Choroid plexus epithelial cell (primary cell): ENCODE measurements around the gene MAP7.

Experiments
- DNase-seq: peaks from one replicate; pipeline ENCODE4 v3.0.0-alpha.2; 2010; ENCODE audit warnings: low read depth
- H3K4me3 ChIP-seq: 2 replicates; pipeline ENCODE4 v1.5.1; 2011; ENCODE audit warnings: low read depth, mild to moderate bottlenecking, control low read depth, low read length, moderate library complexity
- CTCF ChIP-seq: conservative IDR thresholded peaks from 2 replicates; pipeline ENCODE4 v1.5.1; 2011; ENCODE audit warnings: low read depth, mild to moderate bottlenecking, control low read depth, inconsistent platforms, low read length, moderate library complexity

Gene MAP7

DNA sequence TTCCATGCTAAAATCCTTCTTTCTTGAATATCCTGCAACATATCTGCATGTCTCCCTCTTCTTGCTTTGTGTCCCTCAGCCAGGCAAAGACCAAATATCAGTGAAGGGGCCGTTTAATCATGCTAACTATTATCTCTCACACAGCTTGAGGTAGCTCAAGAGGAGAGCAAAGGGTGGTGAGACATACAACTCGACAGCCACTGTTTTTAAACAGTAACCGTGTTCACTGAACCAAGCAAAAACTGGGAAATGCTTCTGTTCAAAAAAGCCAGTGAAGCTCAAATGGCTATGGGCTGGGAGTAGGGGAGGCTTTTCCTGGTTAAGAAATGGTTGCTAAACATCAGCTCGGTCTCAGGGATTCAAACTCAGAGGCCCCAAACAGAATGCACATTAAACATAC, 83.4 kb downstream of the MAP7 start:
- DNase-seq: no peak
- no peak for TF ChIP-seq CTCF
- no peak overlapping the region for H3K4me3 ChIP-seq

DNA sequence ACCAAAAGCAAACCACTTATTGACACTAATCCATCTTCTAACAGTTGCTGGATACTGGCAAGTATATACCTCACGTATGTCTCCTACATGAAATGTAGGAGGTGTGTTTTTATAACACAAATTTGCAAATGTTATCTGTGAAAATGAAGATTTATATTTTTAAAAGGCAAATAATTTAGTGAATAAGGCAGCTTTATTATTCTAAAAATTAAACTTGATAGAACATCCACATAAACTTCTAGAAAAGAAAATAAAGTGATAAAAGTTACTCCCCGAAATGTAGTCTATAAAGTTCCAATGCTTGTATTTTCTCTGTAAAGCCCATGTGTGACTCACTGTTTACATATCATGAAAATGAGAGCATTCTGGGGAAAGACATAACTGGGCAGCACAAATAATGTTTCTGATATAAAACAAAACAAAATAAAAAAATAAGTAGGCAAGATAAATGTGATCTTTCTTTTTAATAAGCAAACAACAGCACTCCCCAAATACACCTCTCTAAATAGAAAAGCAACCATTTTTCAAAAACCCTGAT, 84.4 kb downstream of the MAP7 start:
- DNase-seq: peak; percentile 5
- TF ChIP-seq CTCF: no peak
- H3K4me3 ChIP-seq: no peak overlapping the region

DNA sequence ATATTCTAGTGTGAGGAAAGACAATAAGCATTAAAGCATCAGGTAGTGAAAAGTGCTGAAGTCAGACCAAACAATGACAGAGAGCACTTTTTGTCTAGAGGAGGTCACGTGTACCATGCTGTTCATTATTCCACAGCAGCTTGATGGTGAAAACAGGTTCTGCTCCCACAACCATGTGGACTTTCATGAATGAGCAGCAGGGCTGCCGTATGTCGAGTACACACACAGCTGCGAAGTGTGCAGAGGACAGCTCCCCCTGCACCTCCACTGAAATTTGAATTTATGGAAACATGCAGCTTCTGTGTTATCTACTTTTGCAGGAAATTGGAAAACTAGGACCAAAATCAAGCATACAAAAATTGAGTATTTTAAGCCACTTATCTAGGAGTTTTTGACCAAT, 85.3 kb downstream of the MAP7 start:
- H3K4me3 ChIP-seq: no peak overlapping the region
- DNase-seq: no peak
- no peak for TF ChIP-seq CTCF

DNA sequence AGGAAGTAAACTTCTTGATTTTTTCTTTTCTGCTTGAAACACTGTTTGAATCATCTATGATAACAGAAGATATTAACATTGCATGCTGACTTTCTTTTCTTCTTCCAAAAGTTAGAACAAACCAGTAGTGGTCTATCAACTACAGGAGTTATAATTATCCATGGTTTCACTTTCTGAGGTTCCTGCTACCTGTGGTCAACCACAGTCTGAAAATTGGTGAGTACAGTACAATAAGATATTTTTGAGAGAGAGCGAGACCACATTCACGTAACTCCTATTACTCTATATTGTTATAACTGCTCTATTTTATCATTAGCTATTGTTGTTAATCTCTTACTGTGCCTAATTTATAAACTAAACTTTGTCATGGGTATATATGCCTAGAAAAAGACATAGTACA, 86.1 kb downstream of the MAP7 start:
- DNase-seq: no peak
- no peak for TF ChIP-seq CTCF
- no peak overlapping the region for H3K4me3 ChIP-seq

DNA sequence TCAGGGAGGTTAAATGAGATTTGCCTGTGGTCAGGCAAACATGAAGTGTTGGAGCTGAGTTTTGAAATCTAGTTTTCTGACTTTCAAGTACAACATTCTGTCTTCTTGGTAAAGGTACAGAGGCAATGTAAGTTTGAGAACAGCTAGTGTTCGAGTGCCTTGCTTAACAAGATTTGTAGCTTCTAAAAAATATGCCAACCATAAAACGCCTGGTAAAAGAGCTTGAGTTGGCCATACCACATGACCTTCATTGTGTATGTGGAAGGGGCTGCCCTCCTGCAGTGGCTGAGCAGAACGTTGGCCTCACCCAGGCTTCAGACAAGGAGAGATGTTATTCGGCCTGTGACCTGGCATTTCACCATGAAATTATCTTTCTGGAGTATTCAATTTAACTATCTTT, 86.5 kb downstream of the MAP7 start:
- no peak overlapping the region for H3K4me3 ChIP-seq
- TF ChIP-seq CTCF: no peak
- DNase-seq: no peak

DNA sequence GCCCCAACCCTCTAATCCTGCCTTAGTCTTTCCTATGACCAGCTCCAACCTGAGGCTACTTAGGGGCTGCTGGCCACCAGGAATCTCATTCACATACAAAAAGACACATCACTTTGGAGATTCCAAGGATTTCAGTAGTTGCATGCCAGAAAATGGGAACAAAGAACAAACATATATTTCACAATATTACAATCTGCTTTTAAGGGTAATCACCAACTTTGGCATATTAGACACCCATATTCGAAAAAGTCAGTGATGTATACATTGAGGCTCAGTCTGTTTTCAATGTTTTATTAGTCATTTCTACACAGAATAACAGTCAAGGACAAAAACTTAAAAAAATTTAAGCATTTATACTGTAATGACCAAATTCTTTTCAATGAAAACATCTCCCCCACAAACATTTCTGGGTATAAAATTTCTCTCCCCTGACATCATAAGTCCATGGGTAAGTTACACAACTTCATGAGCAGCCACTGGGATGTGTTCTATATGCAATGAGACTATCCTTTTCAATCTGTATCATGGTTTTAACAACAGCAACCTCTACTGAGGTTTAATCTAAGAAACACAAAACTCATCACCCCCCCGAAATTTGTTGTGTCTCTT, 103.5 kb downstream of the MAP7 start:
- DNase-seq: peak; percentile 23
- no peak overlapping the region for H3K4me3 ChIP-seq
- no peak for TF ChIP-seq CTCF

GRCh38 chr6:136446145-136446544, 104.1 kb downstream of the MAP7 start:
- TF ChIP-seq CTCF: no peak
- H3K4me3 ChIP-seq: no peak overlapping the region
- no peak for DNase-seq
